Esophagus squamous epithelium (tissue), 5 donors: ENCODE data around the gene FLT1. TPM values are rescaled to one million over a fixed set of nuclear protein-coding genes. Genes with fewer than 3 reads are reported as not detected.

Source experiments
- DNase-seq: peaks from one replicate; lab custom pipeline; 2025; lab: John Stamatoyannopoulos, UW
- H3K27ac ChIP-seq, 4 donors: fragments of 200-600 bp; sonication (generic); one replicate each; pipeline ENCODE4 v1.5.1; 2016 to 2019; ENCODE audit warnings: mild to moderate bottlenecking in 1 of 4
- H3K27me3 ChIP-seq, 4 donors: fragments of 200-600 bp; sonication (generic); 1 replicate in 3 of 4; 2 replicates in 1 of 4; pipeline versions ENCODE4 v1.5.1 to v1.6.0; 2017 to 2021; ENCODE audit warnings: antibody characterized with exemption in 1 of 4
- H3K36me3 ChIP-seq, 3 donors: fragments of 200-600 bp; sonication (generic); one replicate each; pipeline ENCODE4 v1.5.1; 2016 to 2019
- H3K4me1 ChIP-seq, 3 donors: fragments of 200-600 bp; sonication (generic); one replicate each; pipeline ENCODE4 v1.5.1; 2017 to 2019
- H3K4me3 ChIP-seq, 4 donors: fragments of 200-600 bp; sonication (generic); 1 replicate in 3 of 4; 2 replicates in 1 of 4; pipeline ENCODE4 v1.5.1; 2016 to 2019; ENCODE audit warnings: mild to moderate bottlenecking in 2 of 4, moderate library complexity in 1 of 4
- H3K9me3 ChIP-seq, 3 donors: fragments of 200-600 bp; sonication (generic); one replicate each; pipeline ENCODE4 v1.5.1; 2016 to 2019
- CTCF ChIP-seq, 6 experiments: fragments of 450-650 bp in 4 of 6; fragments of 200-600 bp in 2 of 6; sonication (generic) in 2 of 6; IDR thresholded peaks; one replicate each; pipeline ENCODE4 v1.5.1; 2016 to 2019; ENCODE audit warnings: antibody characterized with exemption in 6 of 6, mild to moderate bottlenecking in 4 of 6, moderate library complexity in 4 of 6
- POLR2A ChIP-seq, 4 donors: fragments of 450-650 bp; IDR thresholded peaks; one replicate each; pipeline ENCODE4 v1.6.1; 2017; ENCODE audit warnings: antibody characterized with exemption in 4 of 4, mild to moderate bottlenecking in 4 of 4, moderate library complexity in 3 of 4
- WGBS, 2 donors: methylation state at CpG; one replicate each; pipeline ENCODE4 v1.1.5; 2018; 5-methylcytosine and 5-hydroxymethylcytosine counted together
- intact Hi-C: fragments of 100-400 bp; cut with DNase I; formaldehyde crosslinking; loops from one replicate; pipeline ENCODE4 v1.15.0; 2022
- total RNA-seq, 4 donors: library from RNA; depleted of rRNA; stranded (reverse); fragments of >200 nt; gene quantifications; one replicate each; pipeline ENCODE4 v1.1.0, GENCODE V29; 2016
- donor health status: DM: yes; HTN: yes; CAD: no.

Gene FLT1
- total RNA-seq, 4 donors from 2014 or later, result 2.1 to 16.4 (median 8.9) TPM

GRCh38 chr13:28442839-28443238 lies 52.1 kb downstream of the FLT1 start:
- DNase-seq, result no peak
- intact Hi-C loops, result no loop called here
- Histone ChIP-seq H3K27ac (no peak overlapping the region), H3K27me3 (peaks cover 0 to 6% (median 0%) of the 10 kb centered on the region in 4 donors), H3K4me3 (no peak overlapping the region), H3K36me3 (no peaks in the 10 kb centered on the region), H3K4me1 (no peaks in the 10 kb centered on the region), H3K9me3 (peaks cover 0 to 7% (median 0%) of the 10 kb centered on the region in 3 donors)
- 48 to 53% methylated on average over 2 to 3 of the region's 3 CpGs for WGBS, 2 donors
- no peak for TF ChIP-seq CTCF (IDR thresholded peaks at IDR 0.05)
- no peak for TF ChIP-seq POLR2A (IDR thresholded peaks at IDR 0.05)

- Histone ChIP-seq H3K36me3 (no peaks in the 10 kb centered on the region), H3K9me3 (peaks cover 0 to 7% (median 0%) of the 10 kb centered on the region in 3 donors), H3K4me3 (no peak overlapping the region), H3K27me3 (peaks cover 0 to 6% (median 0%) of the 10 kb centered on the region in 4 donors), H3K27ac (no peak overlapping the region), H3K4me1 (no peaks in the 10 kb centered on the region)
- intact Hi-C loops, result no loop called here
- TF ChIP-seq POLR2A (IDR thresholded peaks at IDR 0.05) (no peak), CTCF (IDR thresholded peaks at IDR 0.05) (no peak)
- no peak for DNase-seq
Observed at GRCh38 chr13:28441529-28441928, 53.4 kb downstream of the FLT1 start.

GRCh38 chr13:28440774-28441504 lies 54.0 kb downstream of the FLT1 start:
- TF ChIP-seq POLR2A (IDR thresholded peaks at IDR 0.05) (no peak), CTCF (IDR thresholded peaks at IDR 0.05) (no peak)
- intact Hi-C loops, result no loop called here
- Histone ChIP-seq H3K4me3 (no peak overlapping the region), H3K36me3 (no peaks in the 10 kb centered on the region), H3K27ac (no peak overlapping the region), H3K4me1 (no peaks in the 10 kb centered on the region), H3K9me3 (peaks cover 0 to 7% (median 0%) of the 10 kb centered on the region in 3 donors), H3K27me3 (peaks cover 0 to 7% (median 0%) of the 10 kb centered on the region in 4 donors)
- no peak for DNase-seq
- WGBS, 2 donors, result 51 to 60% methylated on average over 3 to 4 of the region's 4 CpGs

GRCh38 chr13:28438598-28439334 lies 56.2 kb downstream of the FLT1 start:
- H3K27ac ChIP-seq, result no peak overlapping the region
- H3K4me3 ChIP-seq, result no peak overlapping the region
- H3K36me3 ChIP-seq, result no peaks in the 10 kb centered on the region
- H3K9me3 ChIP-seq, result peaks cover 0 to 7% (median 0%) of the 10 kb centered on the region in 3 donors
- peaks cover 0 to 17% (median 0%) of the 10 kb centered on the region in 4 donors for H3K27me3 ChIP-seq
- DNase-seq, result no peak
- H3K4me1 ChIP-seq, result no peaks in the 10 kb centered on the region
- WGBS, 2 donors, result 60 to 65% methylated on average over 11 of the region's 12 CpGs
- no peak for TF ChIP-seq POLR2A (IDR thresholded peaks at IDR 0.05)
- no peak for TF ChIP-seq CTCF (IDR thresholded peaks at IDR 0.05)
- intact Hi-C loops, result no loop called here

GRCh38 chr13:28438067-28438466 lies 56.9 kb downstream of the FLT1 start:
- no peak overlapping the region for H3K27ac ChIP-seq
- TF ChIP-seq CTCF (IDR thresholded peaks at IDR 0.05), result no peak
- TF ChIP-seq POLR2A (IDR thresholded peaks at IDR 0.05), result no peak
- no peak for DNase-seq
- no peaks in the 10 kb centered on the region for H3K4me1 ChIP-seq
- no peaks in the 10 kb centered on the region for H3K36me3 ChIP-seq
- peaks cover 0 to 17% (median 0%) of the 10 kb centered on the region in 4 donors for H3K27me3 ChIP-seq
- no peak overlapping the region for H3K4me3 ChIP-seq
- peaks cover 0 to 7% (median 0%) of the 10 kb centered on the region in 3 donors for H3K9me3 ChIP-seq
- 75 to 79% methylated on average over 8 of the region's 8 CpGs for WGBS, 2 donors
- intact Hi-C loops, result no loop called here
